ENCODE results near the gene NKX2-2.

NKX2-2 gene

DNA sequence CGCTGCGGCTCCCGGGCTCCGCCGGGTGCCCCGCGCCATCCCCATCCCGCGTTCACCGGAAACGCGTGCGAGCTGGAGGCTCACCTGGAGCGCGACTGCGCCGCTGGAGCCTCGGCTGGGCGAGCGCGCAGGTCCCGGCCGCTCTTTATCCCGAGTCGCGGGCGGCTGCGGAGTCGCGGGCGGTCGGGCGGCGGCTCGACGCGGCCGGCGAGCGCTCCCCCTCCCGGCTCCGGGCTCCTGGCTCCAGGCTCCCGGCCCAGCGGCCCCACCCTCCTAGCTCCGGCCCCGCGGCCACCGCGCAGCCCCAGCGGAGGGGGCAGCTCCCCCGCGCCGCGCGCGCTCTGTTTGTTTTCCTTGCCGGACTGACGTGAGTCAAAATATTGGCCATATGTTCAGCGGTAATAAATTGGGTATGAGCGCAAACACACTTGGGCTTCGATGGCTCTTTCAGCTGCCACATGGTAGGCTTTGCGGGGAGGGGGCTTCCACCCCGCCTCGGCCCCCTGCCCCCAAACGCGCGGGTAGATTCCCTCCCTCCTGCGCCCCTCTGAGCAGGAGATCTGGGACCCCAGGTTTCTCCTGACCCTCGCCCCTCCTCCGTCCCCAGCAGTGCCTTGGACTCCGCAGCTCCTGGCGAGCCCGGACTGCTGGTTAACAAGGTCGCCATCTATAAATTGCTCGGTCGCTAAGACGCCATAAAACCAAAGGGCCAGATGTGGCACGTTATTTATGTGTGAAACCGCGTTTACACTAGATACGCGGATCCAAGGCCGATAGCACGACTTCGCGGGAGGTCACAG is 8.8 kb upstream of the NKX2-2 start:
- no peak for DNase-seq (ENCODE audit: low read depth in 2 of 2, low spot score in 1 of 2)

DNA sequence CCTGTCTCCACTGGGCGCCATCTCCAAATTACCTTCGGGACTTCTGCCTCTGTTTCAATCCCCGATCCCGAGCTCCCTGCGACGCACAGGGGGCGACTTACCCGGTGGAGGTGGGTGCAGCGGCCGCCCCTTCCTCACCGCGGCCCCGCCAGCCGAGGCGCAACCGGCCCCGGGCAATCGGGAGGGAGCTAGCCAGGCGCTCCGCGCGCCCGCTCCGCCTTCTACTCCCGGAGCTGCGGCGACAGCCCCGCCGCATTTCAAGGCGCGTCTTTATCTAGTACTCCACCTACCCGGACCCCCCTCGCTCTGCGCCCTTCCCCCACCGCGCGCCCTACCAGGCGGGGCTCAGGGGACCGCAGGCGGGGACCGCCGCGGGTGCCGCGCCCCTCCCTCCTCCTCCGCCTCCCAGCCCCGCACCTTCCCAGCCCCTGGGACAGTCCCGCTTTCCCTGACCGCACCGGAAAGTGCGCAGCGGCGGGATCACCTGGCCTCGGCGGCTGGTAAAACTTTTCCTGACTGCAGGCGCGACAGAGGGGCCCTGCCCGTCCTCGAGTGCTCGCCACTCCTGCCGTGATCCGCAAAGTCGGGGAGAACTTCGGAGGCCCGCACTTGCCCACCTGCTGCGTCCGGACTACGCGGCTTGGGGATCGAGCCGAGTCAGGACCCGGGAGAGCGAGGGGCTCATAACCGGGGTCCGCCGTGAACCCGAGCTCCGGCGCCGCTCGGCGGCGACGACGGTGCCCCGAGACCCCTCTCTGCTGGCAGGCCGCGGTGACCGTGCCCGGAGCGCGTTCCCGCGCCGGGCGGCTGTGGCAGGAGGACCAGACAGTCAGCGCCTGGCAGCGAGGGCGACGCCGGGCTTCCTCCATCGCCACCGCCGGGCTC is 8.0 kb upstream of the NKX2-2 start:
- DNase-seq (ENCODE audit: low read depth in 2 of 2, low spot score in 1 of 2): no peak

DNA sequence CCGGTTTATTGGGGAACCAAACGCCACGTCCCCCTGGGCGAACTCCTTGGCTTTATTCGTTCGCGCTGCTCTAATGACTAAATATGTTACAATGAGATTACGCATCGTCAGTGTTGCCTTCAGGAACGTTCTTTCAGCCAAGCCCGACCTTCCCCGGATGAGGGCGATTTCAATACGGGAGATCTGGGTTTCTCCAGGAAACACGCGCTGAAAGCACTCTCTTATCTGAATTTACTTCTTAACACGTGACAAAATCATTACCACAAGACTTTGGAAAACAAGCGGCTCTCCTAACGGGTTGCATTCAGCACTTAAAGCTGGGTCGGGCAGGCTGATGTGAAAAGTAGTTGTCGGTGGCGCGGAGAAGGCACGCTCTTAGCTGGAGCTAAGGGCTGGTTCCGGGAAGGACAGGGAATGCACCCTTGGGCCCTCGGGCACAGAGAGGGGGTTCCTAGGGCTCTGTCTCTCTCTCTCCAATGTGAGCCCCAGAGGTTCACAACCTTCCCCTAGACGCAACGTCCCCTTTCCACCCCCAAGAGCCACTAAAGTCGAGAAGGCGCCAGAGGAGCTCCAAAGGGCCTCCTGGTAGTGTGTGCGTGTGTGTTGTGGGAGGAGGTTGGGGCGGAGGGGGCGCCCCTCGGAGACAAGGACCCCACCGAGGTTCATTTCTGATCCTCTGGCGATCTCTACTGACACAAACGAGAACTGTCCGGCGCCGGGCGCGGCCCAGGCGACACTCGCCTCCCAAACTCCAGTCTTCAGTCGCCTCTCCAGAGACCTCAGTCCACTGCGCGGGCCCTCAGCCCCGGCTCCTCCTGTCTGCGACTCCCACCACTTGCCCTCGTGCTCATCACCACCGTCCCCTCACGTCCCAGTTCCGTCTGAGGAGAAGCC is 7.1 kb upstream of the NKX2-2 start:
- DNase-seq (ENCODE audit: low read depth in 2 of 2, low spot score in 1 of 2): no peak

DNA sequence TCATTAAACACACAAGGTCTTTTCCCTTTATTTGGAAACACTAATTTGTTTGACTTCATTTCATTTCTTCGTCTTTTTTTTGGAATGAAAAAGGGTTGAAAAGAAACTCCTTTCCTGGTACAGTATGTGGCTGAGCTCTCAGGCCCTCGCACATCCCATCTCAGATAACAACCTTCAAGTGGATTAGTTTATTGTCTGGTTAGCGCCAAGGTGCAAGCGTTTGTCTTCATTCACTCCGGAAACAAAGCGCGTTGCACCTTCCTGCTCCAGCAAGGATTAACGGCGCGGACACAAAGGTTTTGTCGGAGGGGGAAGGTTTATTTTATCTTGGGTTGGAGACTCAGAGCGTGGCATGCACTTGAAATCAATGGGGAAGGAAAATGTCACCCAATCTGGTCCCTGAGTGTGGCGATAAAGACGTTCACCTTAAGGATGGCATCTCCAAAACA is 5.3 kb upstream of the NKX2-2 start:
- DNase-seq (ENCODE audit: low read depth in 2 of 2, low spot score in 1 of 2): no peak

DNA sequence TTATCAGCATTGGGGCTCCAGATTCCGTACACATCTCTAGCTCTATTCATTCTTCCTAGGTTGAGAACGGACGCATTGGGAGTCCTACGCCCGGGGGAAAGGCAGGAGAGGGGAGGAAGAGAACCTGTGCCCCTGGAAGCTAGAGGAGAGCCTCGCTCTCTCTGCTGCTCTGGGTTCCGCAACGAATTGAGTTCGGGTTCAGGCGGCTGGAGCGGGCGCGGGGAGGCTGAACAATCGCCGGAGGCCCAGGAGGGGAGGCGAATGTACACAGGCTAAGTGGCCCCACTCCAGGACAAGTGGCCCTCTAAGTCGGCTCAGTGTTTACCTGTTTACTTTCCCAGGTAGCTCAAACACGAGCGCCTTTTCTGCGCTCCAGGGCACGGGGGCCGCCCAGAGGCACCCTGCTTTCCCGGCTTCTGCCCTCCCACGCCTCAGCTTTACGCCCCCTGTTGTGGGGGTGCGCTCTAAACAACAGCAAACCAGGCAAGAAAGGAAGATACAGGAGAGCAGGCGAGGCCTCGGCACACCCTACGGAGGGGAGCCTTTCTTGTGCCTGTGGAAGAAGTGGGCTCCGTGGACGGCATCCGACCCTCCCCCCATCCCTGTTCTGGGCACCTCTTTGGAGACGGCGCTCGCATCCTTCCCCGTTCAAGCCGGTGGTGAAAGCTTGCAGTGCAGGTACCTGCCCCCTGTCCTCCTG is 4.6 kb upstream of the NKX2-2 start:
- no peak for DNase-seq (ENCODE audit: low read depth in 2 of 2, low spot score in 1 of 2)

DNA sequence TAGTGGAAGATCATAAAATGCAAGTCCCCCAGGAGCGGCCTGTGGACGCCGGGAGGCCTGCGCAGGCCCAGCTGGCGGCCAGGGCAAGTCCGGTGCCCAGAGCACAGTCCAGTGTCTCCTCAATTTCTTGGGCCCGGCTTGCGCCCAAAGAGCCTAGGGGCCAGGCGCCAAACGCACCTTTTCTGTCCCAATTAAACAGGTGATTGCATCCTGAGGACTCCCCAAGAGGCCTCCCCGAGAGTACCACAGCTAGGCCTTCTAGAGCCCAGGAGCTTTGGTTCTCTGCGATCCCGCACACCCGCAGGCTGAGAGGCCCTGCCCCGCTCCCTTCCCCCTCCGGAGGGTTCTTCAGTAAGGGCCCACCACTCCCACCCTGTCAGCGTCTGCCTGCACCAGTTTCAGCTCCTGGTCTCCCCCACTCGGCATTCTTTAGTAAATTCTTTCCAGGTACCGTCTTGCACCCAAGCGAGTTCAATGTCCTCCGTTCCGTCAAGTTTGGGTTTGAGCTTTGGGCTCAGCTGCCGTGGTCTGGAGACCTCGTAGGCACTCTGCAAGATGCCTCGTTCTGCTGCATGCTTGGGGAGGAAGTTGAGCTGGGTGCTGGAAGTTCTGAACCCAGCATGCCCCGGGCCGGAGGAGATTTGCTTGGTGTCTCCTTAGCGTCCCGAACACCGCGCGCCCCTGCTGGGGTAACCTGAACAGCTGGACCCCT is 3.9 kb upstream of the NKX2-2 start:
- no peak for DNase-seq (ENCODE audit: low read depth in 2 of 2, low spot score in 1 of 2)

DNA sequence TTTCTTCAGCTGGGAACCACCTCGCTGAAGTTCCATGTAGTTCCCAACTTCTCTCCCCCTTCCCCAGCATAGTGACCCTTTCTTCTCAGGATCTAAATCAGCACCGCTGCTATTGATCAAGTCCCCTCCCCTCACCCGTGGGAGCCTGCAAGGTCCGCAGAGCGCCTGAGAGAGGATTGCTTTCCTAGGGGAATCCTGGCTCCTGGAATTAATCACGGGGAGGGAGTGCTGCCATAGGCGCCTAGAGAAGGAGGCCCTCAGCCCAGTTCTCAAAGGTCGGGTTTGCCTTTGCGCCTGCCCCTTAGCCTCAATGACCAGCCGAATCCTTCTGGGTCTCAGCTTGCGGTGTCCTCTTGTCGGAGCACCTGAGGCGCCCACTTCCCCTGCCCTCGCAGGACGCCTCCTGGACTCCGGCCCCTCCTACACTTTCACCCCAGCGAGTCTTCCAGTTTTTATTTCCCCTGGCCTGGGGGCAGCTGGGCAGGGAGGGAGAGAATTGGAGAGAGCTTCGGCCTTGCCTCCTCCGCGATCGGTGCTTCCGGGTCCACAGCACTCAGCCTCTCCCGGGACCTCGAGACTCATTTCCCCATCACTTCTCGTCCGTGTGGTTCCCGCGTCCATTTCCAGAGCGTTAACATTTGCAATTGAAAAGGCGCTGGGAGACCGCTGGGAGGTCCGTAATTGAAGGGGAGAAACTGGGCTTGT is 3.1 kb upstream of the NKX2-2 start:
- no peak for DNase-seq (ENCODE audit: low read depth in 2 of 2, low spot score in 1 of 2)

DNA sequence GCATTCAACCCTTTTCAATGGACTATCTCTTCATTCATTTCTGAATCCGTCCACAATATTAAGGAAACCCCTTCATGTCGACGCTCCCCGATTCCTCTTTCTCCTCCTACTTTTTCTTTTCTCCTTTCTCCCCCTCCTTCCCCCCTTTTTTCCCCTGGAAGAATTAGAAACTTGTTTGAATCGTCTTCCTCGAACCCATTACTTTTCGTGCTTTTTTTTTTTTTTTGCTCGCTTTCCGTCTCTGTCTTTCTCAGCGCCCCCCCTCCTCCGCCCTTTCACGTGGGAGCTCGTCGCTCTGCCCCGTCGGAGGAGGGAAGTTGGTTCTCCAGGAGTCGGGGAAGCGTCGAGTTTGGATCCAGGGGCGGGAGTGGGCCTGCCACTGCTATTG is 2.3 kb upstream of the NKX2-2 start:
- DNase-seq (ENCODE audit: low read depth in 2 of 2, low spot score in 1 of 2): no peak

DNA sequence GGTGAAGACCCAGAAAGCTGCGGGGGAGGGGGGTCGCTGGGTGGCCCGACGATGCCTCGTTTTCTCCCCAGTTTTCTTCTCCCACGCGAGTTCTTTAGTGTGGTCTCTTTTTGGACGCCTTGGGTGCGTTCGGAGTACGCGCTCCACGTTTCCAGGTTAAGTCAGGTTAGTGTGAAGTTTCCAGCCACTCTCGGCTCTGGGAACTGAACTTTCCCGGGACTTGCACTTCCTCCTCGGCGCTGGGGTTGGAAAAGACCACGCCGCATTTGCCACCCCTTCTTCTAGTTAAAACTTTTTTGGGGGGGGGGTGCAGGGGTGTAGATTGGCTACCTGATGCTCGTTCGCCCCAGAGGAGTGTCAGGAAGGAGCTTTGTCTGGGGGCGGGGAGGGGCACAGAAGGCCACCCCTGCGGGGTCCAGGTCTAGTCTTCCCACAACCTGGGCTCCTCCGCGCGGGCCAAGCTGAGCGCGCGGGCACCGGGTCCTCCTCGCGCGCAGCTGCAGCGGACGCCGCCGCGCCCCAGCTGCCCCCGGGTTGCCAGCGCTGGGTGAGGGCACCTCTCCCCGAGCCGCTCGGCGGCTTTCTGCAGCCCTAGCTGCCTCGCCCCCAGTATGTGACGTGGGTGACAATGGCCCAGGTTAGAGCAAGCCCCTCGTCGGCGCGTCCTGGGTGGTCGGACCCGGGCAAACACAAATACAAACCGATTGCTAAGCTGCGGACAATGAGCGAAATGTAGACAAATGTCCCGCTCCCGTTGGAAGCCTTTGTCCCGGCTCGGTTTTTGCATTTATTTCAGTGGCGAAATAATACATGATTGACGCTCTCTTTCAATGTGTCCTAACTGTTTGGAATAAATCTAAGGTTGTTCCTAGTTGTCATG is 1.7 kb upstream of the NKX2-2 start:
- DNase-seq (ENCODE audit: low read depth in 2 of 2, low spot score in 1 of 2): no peak

DNA sequence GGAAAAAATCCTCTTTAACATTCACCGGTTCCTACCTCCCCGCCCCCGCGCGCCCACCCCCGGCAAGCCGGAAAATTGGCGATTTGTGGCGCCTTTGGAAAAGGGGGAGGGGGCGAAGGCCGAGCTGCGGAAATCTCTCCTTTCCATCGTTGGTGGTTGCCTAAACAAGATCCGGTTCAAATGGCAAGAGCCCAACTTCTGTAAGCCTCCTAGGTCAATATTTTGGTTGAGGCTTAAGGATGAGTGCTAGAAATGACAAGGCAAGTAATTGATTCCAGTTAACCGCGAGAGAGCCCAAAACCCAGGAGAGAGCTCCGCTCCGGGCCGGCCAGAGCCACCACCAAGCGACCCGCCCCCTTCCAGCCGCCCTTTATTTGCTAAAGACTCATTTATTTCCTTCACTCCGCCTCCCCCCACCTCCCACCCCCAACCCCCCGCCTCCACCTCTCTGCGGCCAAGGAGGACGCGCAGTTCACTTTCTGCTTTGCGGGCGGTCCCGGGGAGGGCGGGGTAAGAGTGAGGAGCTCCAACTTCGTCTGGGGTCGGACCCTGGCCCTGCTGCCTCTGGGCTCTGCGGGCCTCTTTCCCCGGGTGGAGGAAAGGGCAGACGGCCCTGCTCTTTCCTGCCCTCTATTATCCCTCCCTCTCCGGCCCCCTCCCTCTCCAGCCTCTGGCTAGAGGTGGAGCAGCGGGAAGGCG is 838 bp upstream of the NKX2-2 start:
- no peak for DNase-seq (ENCODE audit: low read depth in 2 of 2, low spot score in 1 of 2)

DNA sequence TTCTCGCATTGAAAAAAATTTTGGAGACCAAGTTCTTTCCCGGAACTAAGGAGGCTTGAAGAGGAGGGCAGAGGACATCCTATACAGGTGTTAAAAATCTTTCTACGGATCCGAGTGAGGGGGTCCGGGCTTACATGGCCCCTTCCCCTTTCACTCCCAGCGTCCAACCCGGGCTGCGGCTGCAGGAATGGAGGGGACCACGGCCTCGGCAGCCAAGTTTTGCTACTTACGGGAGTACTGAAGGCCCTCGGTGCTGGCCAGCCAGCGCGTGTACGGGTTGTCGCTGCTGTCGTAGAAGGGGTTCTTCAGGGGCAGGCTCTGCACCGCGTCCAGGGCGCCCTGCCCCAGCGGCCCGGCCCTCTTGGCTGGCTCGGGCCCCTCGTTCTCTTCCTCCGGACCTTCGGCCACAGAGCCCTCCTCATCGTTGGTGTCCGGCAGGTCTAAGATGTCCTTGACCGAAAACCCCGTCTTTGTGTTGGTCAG is 642 bp downstream of the NKX2-2 start:
- DNase-seq (ENCODE audit: low read depth in 2 of 2, low spot score in 1 of 2): no peak

DNA sequence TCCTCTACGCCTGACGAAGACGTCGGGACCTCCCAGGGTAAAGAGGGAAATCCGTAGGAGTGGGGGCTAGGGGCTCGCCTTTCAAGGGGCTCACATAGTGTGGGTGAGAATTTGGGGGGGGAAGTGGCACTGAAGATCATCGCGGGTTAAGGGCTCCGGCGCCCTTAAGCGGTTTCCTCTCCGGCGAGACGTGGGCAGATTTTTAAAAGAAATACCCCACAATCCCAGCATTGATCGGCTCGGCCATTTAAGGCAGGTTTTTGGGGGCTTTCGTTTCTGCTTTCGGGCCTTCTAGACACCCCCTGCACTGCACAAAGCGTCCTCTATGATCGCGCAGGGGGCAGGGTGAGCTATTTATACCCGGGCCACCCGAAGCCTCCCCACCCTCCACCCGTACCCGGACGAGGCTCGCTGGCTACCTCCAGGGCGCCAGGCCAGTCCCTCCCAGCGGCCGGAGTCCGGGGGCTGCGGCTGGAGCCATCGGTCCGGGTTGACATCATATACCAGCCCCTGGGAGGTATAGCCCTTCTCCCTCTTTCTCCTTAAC is 1.2 kb downstream of the NKX2-2 start:
- DNase-seq (ENCODE audit: low read depth in 2 of 2, low spot score in 1 of 2): no peak

DNA sequence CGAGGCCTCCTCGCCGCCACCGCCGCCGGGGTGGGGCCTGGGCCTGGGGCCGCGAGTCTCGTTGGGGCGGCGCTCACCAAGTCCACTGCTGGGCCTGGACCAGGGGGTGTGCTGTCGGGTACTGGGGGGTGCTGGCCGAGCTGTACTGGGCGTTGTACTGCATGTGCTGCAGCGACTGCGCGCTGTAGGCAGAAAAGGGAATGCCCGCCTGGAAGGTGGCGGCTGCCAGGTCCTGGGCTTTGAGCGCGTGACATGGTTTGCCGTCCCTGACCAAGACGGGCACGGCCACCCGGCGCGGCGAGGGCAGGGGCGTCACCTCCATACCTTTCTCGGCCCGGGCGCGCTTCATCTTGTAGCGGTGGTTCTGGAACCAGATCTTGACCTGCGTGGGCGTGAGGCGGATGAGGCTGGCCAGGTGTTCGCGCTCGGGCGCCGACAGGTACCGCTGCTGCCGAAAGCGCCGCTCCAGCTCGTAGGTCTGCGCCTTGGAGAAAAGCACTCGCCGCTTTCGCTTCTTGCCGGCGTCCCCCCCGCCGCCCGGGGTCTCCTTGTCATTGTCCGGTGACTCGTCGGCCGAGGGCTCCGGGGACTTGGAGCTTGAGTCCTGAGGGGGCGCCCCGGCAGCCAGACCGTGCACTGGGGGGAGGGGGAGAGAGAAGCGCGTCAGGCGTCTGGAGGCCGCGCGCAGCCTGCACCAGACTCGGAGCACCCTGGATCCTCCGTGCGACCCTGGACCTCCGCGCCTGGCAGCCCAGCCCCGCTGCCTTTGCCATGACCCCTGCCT is 1.8 kb downstream of the NKX2-2 start:
- DNase-seq (ENCODE audit: low read depth in 2 of 2, low spot score in 1 of 2): no peak

DNA sequence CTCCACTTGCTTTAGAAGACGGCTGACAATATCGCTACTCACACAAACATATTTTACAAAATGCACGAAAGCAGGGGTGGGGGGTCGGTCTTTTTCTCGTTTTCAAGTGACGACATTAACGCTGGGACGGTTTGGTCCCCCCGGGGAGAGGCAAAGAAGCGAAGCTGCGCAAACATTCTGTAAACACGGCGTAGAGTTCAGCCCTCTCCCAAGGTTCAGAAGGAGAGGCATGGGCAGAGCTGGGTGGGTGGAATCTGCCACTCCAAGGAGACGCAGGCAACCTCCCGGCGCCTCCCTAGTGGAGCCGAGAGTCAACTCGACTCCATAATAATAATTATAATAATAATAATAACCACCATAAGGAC is 2.4 kb downstream of the NKX2-2 start:
- no peak for DNase-seq (ENCODE audit: low read depth in 2 of 2, low spot score in 1 of 2)

DNA sequence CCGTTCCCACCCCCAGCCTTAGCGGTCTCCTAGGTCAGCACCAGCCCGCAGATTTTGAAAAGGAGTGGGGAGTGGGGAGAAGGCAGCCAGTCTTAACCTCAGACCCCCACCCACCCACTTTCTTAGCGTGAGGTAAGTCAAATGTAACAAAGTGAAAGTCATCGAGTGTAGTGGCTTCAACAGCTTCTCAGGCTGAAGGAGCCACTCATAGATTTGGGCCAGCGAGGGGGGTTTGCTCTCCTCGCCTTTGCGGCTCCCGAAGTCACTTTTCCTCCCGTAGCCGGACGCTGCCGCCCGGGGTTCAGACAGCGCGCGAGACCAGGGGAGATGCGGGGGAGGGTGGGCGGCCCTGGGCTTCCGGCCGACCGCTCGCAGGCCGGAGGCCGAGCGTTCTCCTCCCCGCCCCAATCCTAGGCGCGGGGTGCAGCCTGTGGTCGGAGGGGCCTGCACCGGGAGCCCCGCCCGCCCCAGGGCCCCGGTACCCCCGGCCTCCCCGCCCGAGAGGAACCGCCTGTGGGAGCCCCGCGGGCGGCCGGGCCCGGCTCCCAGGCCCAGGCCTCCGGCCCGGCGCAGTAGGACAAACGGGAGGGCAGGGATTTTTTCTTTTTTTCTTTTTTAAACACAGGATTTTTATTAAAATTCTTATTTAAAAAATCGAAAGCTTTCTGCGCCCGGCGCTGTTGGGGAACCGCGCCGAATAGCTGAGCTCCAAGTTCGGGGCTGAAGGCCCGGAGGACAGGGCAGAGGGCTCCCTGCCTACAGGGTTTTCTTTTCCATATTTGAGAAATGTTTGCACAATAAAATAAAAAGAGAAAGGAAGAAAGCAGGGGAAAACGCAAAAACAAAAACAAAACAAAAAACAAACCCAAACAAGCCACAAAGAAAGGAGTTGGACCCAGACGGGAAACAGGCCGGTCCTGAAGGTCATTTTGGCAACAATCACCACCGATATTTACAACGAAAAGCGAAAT is 3.2 kb downstream of the NKX2-2 start:
- no peak for DNase-seq (ENCODE audit: low read depth in 2 of 2, low spot score in 1 of 2)

All from stimulated activated CD8-positive, alpha-beta memory T cell treated with anti-CD3 and anti-CD28 coated beads, Interleukin-4, amount 100 ng/mL, for 1 hour (primary cell).